Measurements from ENCODE around the gene USP2. TPM values are rescaled to one million over a fixed set of nuclear protein-coding genes. Genes with fewer than 3 reads are reported as not detected.

USP2 gene
- total and polyA plus RNA-seq, 2 of the 8 experiments (the other 6 are each of a cell fraction or from before 2014, with no cell fraction given) = 2.2 to 6.9 TPM

GRCh38 chr11:119366690-119367620 lies 14.5 kb downstream of the USP2 start:
- 86% methylated on average over 11 of the region's 11 CpGs; no CpG with 5 or more reads in 1 of the 2 experiments for WGBS, 2 experiments (ENCODE audit: extremely low coverage in 1 of 2, insufficient coverage in 1 of 2, insufficient read length in 1 of 2, insufficient replicate concordance in 2 of 2, low coverage in 1 of 2, low lambda C conversion rate in 2 of 2, missing lambda C conversion rate in 1 of 2)
- Histone ChIP-seq H3K79me1 (ENCODE audit: low read depth, low read length) (no peaks in the 10 kb centered on the region), H3K23ac (ENCODE audit: insufficient read length) (no peak overlapping the region), H3K9ac (replicated peaks in 1 of 4; ENCODE audit: extremely low read depth in 1 of 4, low read depth in 3 of 4, low read length in 3 of 4) (no peak overlapping the region), H2BK20ac (ENCODE audit: low read length) (no peak overlapping the region), H2AFZ (ENCODE audit: low read length) (no peak overlapping the region), H3K4me1 (replicated peaks in 1 of 4; ENCODE audit: control insufficient read depth in 3 of 4, insufficient read depth in 4 of 4, low read length in 3 of 4) (peaks cover 3 to 23% (median 18%) of the 10 kb centered on the region in 4 experiments), H2AK5ac (ENCODE audit: low read depth, low read length) (no peak overlapping the region), H3K14ac (ENCODE audit: insufficient read length) (no peak overlapping the region), H2BK12ac (ENCODE audit: low read depth, low read length) (no peak overlapping the region), H3K4ac (replicated peaks; ENCODE audit: insufficient read length, low read depth, low read length) (no peak overlapping the region), H4K8ac (ENCODE audit: extremely low read depth, insufficient read depth, low read length) (no peak overlapping the region), H4K5ac (ENCODE audit: insufficient read length, low read depth, low read length) (no peak overlapping the region), H3K27me3 (replicated peaks in 1 of 4; ENCODE audit: control insufficient read depth in 3 of 4, extremely low read depth in 1 of 4, insufficient read depth in 3 of 4, low read length in 3 of 4) (peaks cover 18 to 37% (median 33%) of the 10 kb centered on the region in 4 experiments), H3K4me2 (ENCODE audit: insufficient read depth in 1 of 2, low read depth in 2 of 2, low read length in 2 of 2) (no peak overlapping the region), H2BK15ac (ENCODE audit: low read length) (no peak overlapping the region), H2BK120ac (replicated peaks; ENCODE audit: low read depth, low read length) (no peak overlapping the region), H3K23me2 (ENCODE audit: low read depth, low read length) (peaks cover 4% of the 10 kb centered on the region; the same call in 1 of the 2 replicates), H3K27ac (ENCODE audit: low read depth, low read length) (no peak overlapping the region), H3K18ac (ENCODE audit: extremely low read depth, low read length) (no peak overlapping the region), H3K4me3 (ENCODE audit: extremely low read depth in 1 of 4, insufficient read depth in 2 of 4, low read depth in 3 of 4, low read length in 4 of 4) (no peak overlapping the region), H3K9me3 (ENCODE audit: insufficient read depth in 2 of 2, low read depth in 1 of 2, low read length in 1 of 2) (no peaks in the 10 kb centered on the region; a peak in 1 of 4 replicates), H3K79me2 (ENCODE audit: control insufficient read depth in 1 of 2, insufficient read depth in 2 of 2, low read length in 2 of 2) (no peaks in the 10 kb centered on the region), H4K20me1 (replicated peaks in 1 of 2; ENCODE audit: control insufficient read depth in 1 of 2, insufficient read depth in 2 of 2, low read length in 2 of 2) (peaks cover 4 to 15% of the 10 kb centered on the region in 2 experiments), H4K91ac (replicated peaks; ENCODE audit: insufficient read length, low read length) (no peak overlapping the region), H3K36me3 (ENCODE audit: control insufficient read depth in 2 of 4, insufficient read depth in 4 of 4, low read length in 3 of 4) (no peaks in the 10 kb centered on the region), H3K56ac (replicated peaks; ENCODE audit: insufficient read length, low read depth, low read length) (no peak overlapping the region), H2BK5ac (ENCODE audit: low read depth, low read length) (no peak overlapping the region)
- CTCF ChIA-PET (ENCODE audit: partially characterized antibody) = interaction anchor here (0.9 to 26.3 kb wide), 11 partner anchors 7 to 237 kb away, joined by 3 to 474 read pairs (median 5); partner anchors contain the start of genes C1QTNF5, MFRP, THY1 and USP2
- FAIRE-seq (no peak), DNase-seq (ENCODE audit: low read depth in 1 of 2, low spot score in 2 of 2) (no peak)
- no peak for TF ChIP-seq POLR2AphosphoS5 (IDR thresholded peaks at IDR 0.05; ENCODE audit: low read depth, low read length)
- TF ChIP-seq RBBP5 (IDR thresholded peaks at IDR 0.05; ENCODE audit: borderline replicate concordance, low read depth, low read length) = no peak
- TF ChIP-seq CBX8 (IDR thresholded peaks at IDR 0.05; ENCODE audit: borderline replicate concordance, low read depth, low read length) = no peak
- TF ChIP-seq KDM4A (IDR thresholded peaks at IDR 0.05; ENCODE audit: low read depth, low read length, severe bottlenecking) = no peak
- no peak for TF ChIP-seq CHD2 (IDR thresholded peaks at IDR 0.05; ENCODE audit: low read length)
- TF ChIP-seq SIRT6 (IDR thresholded peaks at IDR 0.05; ENCODE audit: low read length) = no peak
- no peak for TF ChIP-seq GABPA (IDR thresholded peaks at IDR 0.05; ENCODE audit: borderline replicate concordance, insufficient read depth, low read length)
- no peak for TF ChIP-seq SAP30 (IDR thresholded peaks at IDR 0.05; ENCODE audit: insufficient read depth, insufficient replicate concordance, low read length)
- TF ChIP-seq SUZ12 (IDR thresholded peaks at IDR 0.05; ENCODE audit: low read length) = no peak
- TF ChIP-seq POU5F1 (IDR thresholded peaks at IDR 0.05; ENCODE audit: low read depth, low read length) = no peak
- POLR2A ChIA-PET (ENCODE audit: partially characterized antibody) = interaction anchor here (1.0 to 1.8 kb wide), 2 partner anchors 9 to 193 kb away, joined by 3 to 5 read pairs; no protein-coding TSS in a partner anchor
